ENCODE data around the gene ZBTB46.
"Not testable (repeated sequence)": the region's sequence is repeated elsewhere in the genome, so short reads cannot be mapped to it uniquely, and the experiment has no call there.

The ZBTB46 gene

GRCh38 chr20:63861981-63862901 lies 31.2 kb upstream of the ZBTB46 start:
- Mint-ChIP-seq H3K27ac (no peak overlapping the region), H3K4me3 (no peak overlapping the region), H3K9me3 (no peaks in the 10 kb centered on the region), H3K4me1 (ENCODE audit: low read depth) (peaks cover 40% of the 10 kb centered on the region), H3K27me3 (no peaks in the 10 kb centered on the region), H3K36me3 (ENCODE audit: low read depth) (peaks cover 44% of the 10 kb centered on the region)
- no peak for DNase-seq

- Mint-ChIP-seq H3K4me3 (no peak within 1 kb of the TSS), H3K27ac (no peak within 1 kb of the TSS), H3K9me3 (no peaks in the 10 kb centered on the region), H3K27me3 (no peaks in the 10 kb centered on the region), H3K4me1 (ENCODE audit: low read depth) (peaks cover 41% of the 10 kb centered on the region), H3K36me3 (ENCODE audit: low read depth) (peaks cover 44% of the 10 kb centered on the region)
- DNase-seq: no peak
Observed at GRCh38 chr20:63861365-63861934, 30.4 kb upstream of the ZBTB46 start, which contains the start of gene ABHD16B. Gene ABHD16B (plus strand): TSS chr20:63861498. CDS start chr20:63861541, 43 bp downstream.

- Mint-ChIP-seq H3K4me3 (no peak overlapping the region), H3K9me3 (no peaks in the 10 kb centered on the region), H3K36me3 (ENCODE audit: low read depth) (peaks cover 35% of the 10 kb centered on the region), H3K4me1 (ENCODE audit: low read depth) (peaks cover 34% of the 10 kb centered on the region), H3K27ac (no peak overlapping the region), H3K27me3 (no peaks in the 10 kb centered on the region)
- DNase-seq: no peak
Observed at GRCh38 chr20:63860325-63861051, 29.4 kb upstream of the ZBTB46 start.

GRCh38 chr20:63859166-63859699 lies 28.2 kb upstream of the ZBTB46 start:
- Mint-ChIP-seq H3K27me3 (no peaks in the 10 kb centered on the region), H3K4me3 (no peak overlapping the region), H3K4me1 (ENCODE audit: low read depth) (peaks cover 34% of the 10 kb centered on the region), H3K36me3 (ENCODE audit: low read depth) (peaks cover 27% of the 10 kb centered on the region), H3K27ac (peak overlapping the region; percentile 79), H3K9me3 (no peaks in the 10 kb centered on the region)
- DNase-seq: no peak

GRCh38 chr20:63858393-63859165 lies 27.5 kb upstream of the ZBTB46 start:
- peak overlapping the region; percentile 8 for H3K4me3 Mint-ChIP-seq
- DNase-seq: no peak

GRCh38 chr20:63857764-63858392 lies 26.8 kb upstream of the ZBTB46 start:
- no peak for DNase-seq
- Mint-ChIP-seq H3K36me3 (ENCODE audit: low read depth) (peaks cover 14% of the 10 kb centered on the region), H3K4me3 (no peak overlapping the region), H3K9me3 (no peaks in the 10 kb centered on the region), H3K27me3 (peaks cover 4% of the 10 kb centered on the region), H3K4me1 (ENCODE audit: low read depth) (peaks cover 23% of the 10 kb centered on the region), H3K27ac (no peak overlapping the region)

More at GRCh38 chr20:63858393-63859165, 27.5 kb upstream of the ZBTB46 start:
- Mint-ChIP-seq H3K4me1 (ENCODE audit: low read depth) (peaks cover 30% of the 10 kb centered on the region), H3K27me3 (peaks cover under 1% of the 10 kb centered on the region), H3K27ac (peak overlapping the region; percentile 79), H3K9me3 (no peaks in the 10 kb centered on the region), H3K36me3 (ENCODE audit: low read depth) (peaks cover 21% of the 10 kb centered on the region)

- DNase-seq: no peak
- H3K4me1 Mint-ChIP-seq (ENCODE audit: low read depth): peaks cover 30% of the 10 kb centered on the region
- no peak overlapping the region for H3K4me3 Mint-ChIP-seq
- H3K9me3 Mint-ChIP-seq: no peaks in the 10 kb centered on the region
- H3K27me3 Mint-ChIP-seq: peaks cover 11% of the 10 kb centered on the region
- no peak overlapping the region for H3K27ac Mint-ChIP-seq
- H3K36me3 Mint-ChIP-seq (ENCODE audit: low read depth): peaks cover 7% of the 10 kb centered on the region
Observed at GRCh38 chr20:63856098-63856511, 25.0 kb upstream of the ZBTB46 start.

- Mint-ChIP-seq H3K27me3 (peaks cover 16% of the 10 kb centered on the region), H3K36me3 (ENCODE audit: low read depth) (peaks cover 2% of the 10 kb centered on the region), H3K27ac (no peak overlapping the region), H3K4me3 (no peak overlapping the region), H3K4me1 (ENCODE audit: low read depth) (peaks cover 35% of the 10 kb centered on the region), H3K9me3 (no peaks in the 10 kb centered on the region)
- no peak for DNase-seq
Observed at GRCh38 chr20:63855363-63856097, 24.5 kb upstream of the ZBTB46 start.

GRCh38 chr20:63854766-63855362 lies 23.8 kb upstream of the ZBTB46 start:
- H3K27ac Mint-ChIP-seq: no peak overlapping the region
- H3K36me3 Mint-ChIP-seq (ENCODE audit: low read depth): no peaks in the 10 kb centered on the region
- H3K27me3 Mint-ChIP-seq: peaks cover 22% of the 10 kb centered on the region
- no peaks in the 10 kb centered on the region for H3K9me3 Mint-ChIP-seq
- DNase-seq: no peak
- H3K4me1 Mint-ChIP-seq (ENCODE audit: low read depth): peaks cover 37% of the 10 kb centered on the region
- no peak overlapping the region for H3K4me3 Mint-ChIP-seq

- Mint-ChIP-seq H3K36me3 (ENCODE audit: low read depth) (no peaks in the 10 kb centered on the region), H3K4me1 (ENCODE audit: low read depth) (peaks cover 34% of the 10 kb centered on the region), H3K4me3 (no peak overlapping the region), H3K27ac (no peak overlapping the region), H3K27me3 (peaks cover 25% of the 10 kb centered on the region), H3K9me3 (no peaks in the 10 kb centered on the region)
- no peak for DNase-seq
Observed at GRCh38 chr20:63854069-63854765, 23.2 kb upstream of the ZBTB46 start.

- not testable (repeated sequence) for H3K9me3 Mint-ChIP-seq; H3K27ac Mint-ChIP-seq; H3K4me3 Mint-ChIP-seq; H3K36me3 Mint-ChIP-seq (ENCODE audit: low read depth); DNase-seq
- Mint-ChIP-seq H3K27me3 (peaks cover 28% of the 10 kb centered on the region), H3K4me1 (ENCODE audit: low read depth) (peaks cover 29% of the 10 kb centered on the region)
Observed at GRCh38 chr20:63853733-63854068, 22.6 kb upstream of the ZBTB46 start.

- not testable (repeated sequence) for H3K27ac Mint-ChIP-seq, H3K4me3 Mint-ChIP-seq
Observed at GRCh38 chr20:63851548-63851943, 20.5 kb upstream of the ZBTB46 start.

More at GRCh38 chr20:63851548-63851943, 20.5 kb upstream of the ZBTB46 start:
- Mint-ChIP-seq H3K4me1 (ENCODE audit: low read depth) (peaks cover 15% of the 10 kb centered on the region), H3K27me3 (peaks cover 33% of the 10 kb centered on the region)
- not testable (repeated sequence) for H3K9me3 Mint-ChIP-seq; DNase-seq; H3K36me3 Mint-ChIP-seq (ENCODE audit: low read depth)
